Lower leg skin (tissue), 4 donors: ENCODE results near the gene GLCE. TPM values are rescaled to one million over a fixed set of nuclear protein-coding genes. Genes with fewer than 3 reads are reported as not detected.

Experiments used
- DNase-seq, 2 donors: peaks; one replicate each; pipeline ENCODE4 v3.0.0-alpha.2; 2019; ENCODE audit warnings: low spot score in 2 of 2
- H3K4me3 ChIP-seq: fragments of 200-600 bp; sonication (generic); 2 replicates; pipeline ENCODE4 v1.5.1; 2017; ENCODE audit warnings: mild to moderate bottlenecking, low read depth; ENCODE audit not compliant: poor library complexity, severe bottlenecking
- CTCF ChIP-seq, 3 donors: fragments of 450-650 bp; IDR thresholded peaks; one replicate each; pipeline ENCODE4 v1.5.1; 2016; ENCODE audit warnings: antibody characterized with exemption in 3 of 3, mild to moderate bottlenecking in 3 of 3, moderate library complexity in 2 of 3
- POLR2A ChIP-seq, 2 donors: fragments of 450-650 bp; IDR thresholded peaks; one replicate each; pipeline ENCODE4 v1.6.1; 2016 to 2017; ENCODE audit warnings: antibody characterized with exemption in 2 of 2, mild to moderate bottlenecking in 1 of 2, moderate library complexity in 1 of 2
- WGBS, 2 donors: methylation state at CpG; one replicate each; pipeline ENCODE4 v1.1.5; 2018; 5-methylcytosine and 5-hydroxymethylcytosine counted together
- intact Hi-C: fragments of 100-400 bp; cut with DNase I; formaldehyde crosslinking; loops from one replicate; pipeline ENCODE4 v1.15.0; 2023; ENCODE audit warnings: low total_unique reads
- total RNA-seq, 4 donors: library from RNA; depleted of rRNA; stranded (reverse); fragments of >200 nt; gene quantifications; one replicate each; pipeline ENCODE4 v1.1.0, GENCODE V29; 2016

Gene GLCE
- total RNA-seq, result 10 to 100 TPM; 10.3 to 18.0 (median 12.8) TPM

GRCh38 chr15:69160141-69160993 is at the start of gene GLCE:
TSS of gene GLCE (plus strand) at chr15:69160635. CDS start at chr15:69255807, 95,172 bp downstream.
- peak within 1 kb of the TSS; percentile 98 for H3K4me3 ChIP-seq
- peak in 1 of 2 donors; percentile 10 for TF ChIP-seq POLR2A (IDR thresholded peaks at IDR 0.05)
- no peak for TF ChIP-seq CTCF (IDR thresholded peaks at IDR 0.05)
- intact Hi-C loops, result no loop called here
- WGBS, 2 donors, result 1% methylated on average over 54 to 63 of the region's 76 CpGs
- DNase-seq, result peak; percentile 94 to 98

DNA sequence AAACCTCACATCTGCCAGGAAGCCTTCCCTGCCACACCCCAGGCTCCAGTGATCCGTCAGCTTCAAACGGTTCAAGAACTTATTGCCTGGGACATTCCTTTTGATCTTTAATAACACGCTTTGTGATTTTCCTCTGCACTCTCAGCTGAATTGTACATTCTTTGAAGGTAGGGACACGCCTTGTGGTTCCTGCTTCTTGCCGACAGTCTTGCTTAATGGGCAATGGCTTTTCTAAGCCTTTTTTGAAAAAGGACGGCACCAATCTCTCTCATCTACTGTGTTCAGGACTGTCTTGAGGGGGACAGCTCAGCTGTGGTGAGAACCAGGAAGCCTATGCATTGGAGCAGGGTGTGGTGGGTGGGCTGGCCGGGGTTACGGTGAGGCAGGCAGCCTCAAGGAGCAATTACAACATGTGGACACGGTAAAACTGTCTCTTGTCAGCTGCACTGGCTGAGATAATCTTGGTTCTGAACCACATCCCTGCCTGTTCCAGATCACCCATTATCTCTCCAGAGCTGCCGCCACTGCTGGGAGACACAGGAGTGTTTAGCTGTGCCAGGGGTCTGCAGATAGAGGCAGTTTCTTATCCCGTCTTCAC is 46.0 kb upstream of the GLCE start:
- intact Hi-C loops, result no loop called here
- no peak for DNase-seq
- no peak overlapping the region for H3K4me3 ChIP-seq
- WGBS, 2 donors, result 35 to 36% methylated on average over 11 of the region's 11 CpGs
- TF ChIP-seq CTCF (IDR thresholded peaks at IDR 0.05) (no peak), POLR2A (IDR thresholded peaks at IDR 0.05) (no peak)

DNA sequence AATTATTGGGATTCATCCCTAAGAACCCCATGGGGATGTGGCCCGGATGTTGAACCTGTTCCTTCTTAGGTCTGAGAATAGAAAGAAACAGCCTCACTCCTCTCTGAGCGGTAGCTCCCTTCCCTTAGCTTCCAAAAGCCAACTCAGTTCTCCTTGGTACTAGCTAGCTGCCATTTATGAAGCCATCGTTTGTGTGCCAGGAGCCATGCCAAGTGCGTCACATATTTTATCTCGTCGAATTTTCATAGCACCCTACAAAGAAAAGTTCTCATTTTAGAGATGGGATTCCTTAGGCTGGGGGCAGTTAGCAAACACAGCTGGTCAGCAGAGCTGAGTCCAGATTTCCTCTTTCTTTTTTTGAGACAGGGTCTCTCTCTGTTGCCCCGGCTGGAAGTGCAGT is 45.4 kb upstream of the GLCE start:
- intact Hi-C loops, result no loop called here
- TF ChIP-seq CTCF (IDR thresholded peaks at IDR 0.05) (no peak), POLR2A (IDR thresholded peaks at IDR 0.05) (no peak)
- H3K4me3 ChIP-seq, result no peak overlapping the region
- DNase-seq, result no peak
- WGBS, 2 donors, result 65 to 66% methylated on average over 7 of the region's 7 CpGs

- DNase-seq, result no peak
- intact Hi-C loops, result no loop called here
- 63 to 88% methylated on average over 4 of the region's 4 CpGs for WGBS, 2 donors
- H3K4me3 ChIP-seq, result no peak overlapping the region
- no peak for TF ChIP-seq CTCF (IDR thresholded peaks at IDR 0.05)
- no peak for TF ChIP-seq POLR2A (IDR thresholded peaks at IDR 0.05)
These were observed 44.0 kb upstream of the GLCE start for GRCh38 chr15:69116391-69116790.

DNA sequence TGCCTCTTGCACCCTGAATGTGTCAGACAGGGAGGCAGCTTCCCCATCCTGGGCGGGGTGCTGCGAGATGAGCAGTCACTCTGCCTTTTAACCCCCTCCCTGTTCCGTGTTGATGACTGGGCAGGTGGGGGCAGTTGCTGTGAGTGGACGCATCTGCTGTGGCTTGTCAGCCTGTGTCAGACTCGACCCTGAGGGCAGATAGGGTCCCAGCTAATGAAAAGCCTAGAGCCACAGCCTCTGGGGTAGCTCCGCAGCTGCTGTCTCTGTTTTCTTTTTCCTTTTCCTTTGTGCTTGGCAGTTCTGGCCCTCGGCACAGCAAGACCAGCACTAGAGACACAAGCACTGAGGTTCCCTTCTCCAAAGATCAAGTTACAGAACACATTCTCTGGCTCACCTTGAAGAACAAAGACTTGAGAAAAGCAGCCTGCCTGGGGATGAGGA is 43.0 kb upstream of the GLCE start:
- TF ChIP-seq POLR2A (IDR thresholded peaks at IDR 0.05) (no peak), CTCF (IDR thresholded peaks at IDR 0.05) (no peak)
- intact Hi-C loops, result no loop called here
- WGBS, 2 donors, result 56 to 85% methylated on average over 7 of the region's 7 CpGs
- H3K4me3 ChIP-seq, result no peak overlapping the region
- DNase-seq, result no peak
